Lung (tissue), 12 donors: ENCODE measurements around the gene STIM2. TPM values are rescaled to one million over a fixed set of nuclear protein-coding genes. Genes with fewer than 3 reads are reported as not detected.

Source experiments
- ATAC-seq: fragments of 200-7000 bp; cut with Tn5 transposase; one replicate; pipeline ENCODE4 v1.9.1; 2020; ENCODE audit warnings: moderate number of reproducible peaks; ENCODE audit not compliant: insufficient read depth, low FRiP score
- DNase-seq, 3 donors: peaks; one replicate each; pipeline ENCODE4 v3.0.0-alpha.2; 2013 to 2017
- H3K27ac ChIP-seq, 2 donors: one replicate each; pipeline ENCODE4 v1.5.1; 2013; ENCODE audit warnings: mild to moderate bottlenecking in 2 of 2, moderate library complexity in 2 of 2, control low read depth in 1 of 2, inconsistent platforms in 1 of 2, low read depth in 1 of 2, low read length in 1 of 2
- H3K27me3 ChIP-seq, 3 donors: one replicate each; pipeline ENCODE4 v1.5.1; 2013; ENCODE audit warnings: low read length in 2 of 3; ENCODE audit not compliant: control insufficient read depth in 3 of 3, insufficient read depth in 3 of 3
- H3K36me3 ChIP-seq, 4 donors: one replicate each; pipeline ENCODE4 v1.5.1; 2013; ENCODE audit warnings: low read length in 4 of 4, mild to moderate bottlenecking in 1 of 4, moderate library complexity in 1 of 4; ENCODE audit not compliant: control insufficient read depth in 4 of 4, insufficient read depth in 4 of 4
- H3K4me1 ChIP-seq, 5 donors: one replicate each; pipeline ENCODE4 v1.5.1; 2013; ENCODE audit warnings: low read length in 5 of 5, mild to moderate bottlenecking in 2 of 5, moderate library complexity in 1 of 5; ENCODE audit not compliant: control insufficient read depth in 5 of 5, insufficient read depth in 5 of 5
- H3K4me3 ChIP-seq: one replicate; pipeline ENCODE4 v1.5.1; 2013; ENCODE audit warnings: mild to moderate bottlenecking, control low read depth, moderate library complexity
- H3K9ac ChIP-seq, 2 donors: one replicate each; pipeline ENCODE4 v1.5.1; 2013; ENCODE audit warnings: low read length in 2 of 2, control low read depth in 1 of 2; ENCODE audit not compliant: insufficient read depth in 1 of 2
- H3K9me3 ChIP-seq, 4 donors: one replicate each; pipeline ENCODE4 v1.5.1; 2013; ENCODE audit warnings: low read length in 3 of 4, mild to moderate bottlenecking in 1 of 4, moderate library complexity in 1 of 4; ENCODE audit not compliant: control insufficient read depth in 4 of 4, insufficient read depth in 3 of 4
- CTCF ChIP-seq: IDR thresholded peaks from 2 replicates; pipeline ENCODE4 v1.5.1; 2012; ENCODE audit warnings: mild to moderate bottlenecking; ENCODE audit errors: control extremely low read depth, extremely low read depth
- WGBS, 2 donors: extraction: QIAGEN DNeasy Blood & Tissue Kit; methylation state at CpG; one replicate each; pipeline ENCODE4 v1.1.7; 2013; 5-methylcytosine and 5-hydroxymethylcytosine counted together
- polyA plus RNA-seq, 2 donors: library from polyadenylated mRNA; stranded (reverse); fragments of 200-250 nt; gene quantifications; one replicate each; pipeline ENCODE4 v1.2.1, GENCODE V29; 2013
- total RNA-seq, 2 donors: library from RNA; depleted of rRNA in 1 of 2; stranded (reverse); fragments of >200 nt in 1 of 2; gene quantifications; one replicate each; pipeline ENCODE4 v1.2.1, GENCODE V29; 2014 to 2021
- donor health status: control.
- donor health status: control.
- donor health status: Bipolar disorder and iron deficiency.
- donor health status: healthy.
- donor health status: DM: yes; HTN: yes; CAD: no.

The STIM2 gene
- total and polyA plus RNA-seq, 4 donors: 12.7 to 35.5 (median 25.9) TPM

DNA sequence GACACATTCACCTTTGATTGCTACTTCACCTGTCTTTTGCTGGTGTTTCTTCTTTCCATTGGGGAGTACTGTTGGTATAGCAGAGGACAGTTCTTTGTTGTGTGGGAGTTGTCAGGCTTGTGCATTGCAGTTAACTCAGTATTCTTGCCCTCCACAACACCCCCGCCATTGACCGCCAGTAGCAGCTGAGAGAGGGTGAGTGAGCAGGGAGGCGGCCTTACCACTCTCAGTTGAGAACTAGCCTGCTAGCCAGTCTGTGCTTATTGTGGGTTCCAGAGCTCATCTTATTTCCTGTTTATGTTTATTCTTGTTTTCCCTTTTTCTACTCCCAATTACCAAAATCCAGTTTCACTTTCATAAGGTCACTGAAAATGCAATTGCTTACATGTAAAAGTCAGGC is 52.2 kb downstream of the STIM2 start:
- TF ChIP-seq CTCF: no peak
- no peaks in the 10 kb centered on the region for H3K27me3 ChIP-seq
- H3K9me3 ChIP-seq: no peaks in the 10 kb centered on the region
- no peak overlapping the region for H3K27ac ChIP-seq
- 56 to 80% methylated on average over 3 of the region's 3 CpGs for WGBS, 2 donors
- ATAC-seq (no peak), DNase-seq (peak in 2 of 3 donors; percentile 31 to 50)
- H3K4me3 ChIP-seq: no peak overlapping the region
- H3K4me1 ChIP-seq: peaks cover 0 to 16% (median 5%) of the 10 kb centered on the region in 5 donors
- H3K36me3 ChIP-seq: no peaks in the 10 kb centered on the region
- no peak overlapping the region for H3K9ac ChIP-seq

DNA sequence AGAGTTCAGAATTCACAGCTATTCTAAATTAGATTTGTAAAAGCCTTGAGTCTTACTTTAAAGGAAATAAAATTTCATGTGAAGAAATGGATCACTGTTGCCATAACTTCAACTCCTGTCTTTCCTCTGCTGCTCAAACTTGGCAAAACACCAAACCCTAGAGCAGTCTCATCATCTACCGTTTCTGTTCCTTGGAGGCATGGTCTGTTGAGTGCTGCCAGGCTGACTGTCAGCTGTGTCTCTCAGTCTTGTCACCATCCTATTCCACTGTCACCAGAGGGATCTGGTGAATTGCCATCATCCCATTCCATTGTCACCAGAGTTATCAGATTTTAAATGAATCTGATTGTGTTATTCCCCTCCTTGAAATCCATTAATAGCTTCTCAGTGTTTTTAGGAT is 55.6 kb downstream of the STIM2 start:
- Histone ChIP-seq H3K4me1 (peaks cover 0 to 16% (median 4%) of the 10 kb centered on the region in 5 donors), H3K27ac (no peak overlapping the region), H3K9me3 (no peaks in the 10 kb centered on the region), H3K9ac (no peak overlapping the region), H3K4me3 (no peak overlapping the region), H3K27me3 (no peaks in the 10 kb centered on the region), H3K36me3 (peaks cover 7 to 12% (median 8%) of the 10 kb centered on the region in 4 donors)
- DNase-seq (peak in 1 of 3 donors; percentile 51), ATAC-seq (no peak)
- WGBS, 2 donors: 9 to 11% methylated on average over 1 of the region's 1 CpG
- TF ChIP-seq CTCF: no peak

GRCh38 chr4:26930964-26931363 is 70.3 kb downstream of the STIM2 start:
- 85 to 93% methylated on average over 4 of the region's 4 CpGs for WGBS, 2 donors
- no peak for TF ChIP-seq CTCF
- Histone ChIP-seq H3K4me3 (no peak overlapping the region), H3K9me3 (no peaks in the 10 kb centered on the region), H3K36me3 (no peaks in the 10 kb centered on the region), H3K27me3 (no peaks in the 10 kb centered on the region), H3K27ac (peak overlapping the region in 1 of 2 donors; percentile 22), H3K9ac (no peak overlapping the region), H3K4me1 (no peaks in the 10 kb centered on the region)
- ATAC-seq: no peak
- DNase-seq: no peak

- Histone ChIP-seq H3K4me3 (no peak overlapping the region), H3K27ac (no peak overlapping the region), H3K27me3 (no peaks in the 10 kb centered on the region), H3K9me3 (no peaks in the 10 kb centered on the region), H3K36me3 (no peaks in the 10 kb centered on the region), H3K9ac (no peak overlapping the region), H3K4me1 (no peaks in the 10 kb centered on the region)
- DNase-seq: peak in 1 of 3 donors; percentile 42
- peak; percentile 81 for ATAC-seq
- no peak for TF ChIP-seq CTCF
- WGBS, 2 donors: 73 to 90% methylated on average over 1 of the region's 1 CpG
Observed at GRCh38 chr4:26931451-26931850, 70.8 kb downstream of the STIM2 start.
